K562 (cell line): ENCODE measurements around the gene HEBP2. TPM values are rescaled to one million over a fixed set of nuclear protein-coding genes. Genes with fewer than 3 reads are reported as not detected.

ENCODE experiments used
- DIDO1 ChIP-seq: fragments of 450-650 bp; IDR thresholded peaks from 2 replicates; pipeline ENCODE4 v1.6.1; 2016; ENCODE audit warnings: low read depth, missing biosample characterization, missing genetic modification characterization
- KDM1A ChIP-seq, 2 experiments: fragments of 450-650 bp; IDR thresholded peaks; 2 replicates each; pipeline ENCODE4 v1.6.1; 2016; ENCODE audit warnings: mild to moderate bottlenecking in 2 of 2
- KDM2B ChIP-seq: fragments of 250-450 bp; sonication (Bioruptor Pico); IDR thresholded peaks from 2 replicates; pipeline ENCODE4 v1.8.0; 2021; ENCODE audit warnings: mild to moderate bottlenecking, moderate library complexity
- MEIS2 ChIP-seq: fragments of 450-650 bp; IDR thresholded peaks from 2 replicates; pipeline ENCODE4 v1.6.1; 2014; ENCODE audit warnings: mild to moderate bottlenecking; ENCODE audit not compliant: partially characterized antibody
- RBM39 ChIP-seq: fragments of 200-400 bp; formaldehyde crosslinking; optimal IDR thresholded peaks from 2 replicates; pipeline ENCODE3; 2018; ENCODE audit warnings: low read depth, low read length
- SNRNP70 ChIP-seq: fragments of 200-400 bp; formaldehyde crosslinking; optimal IDR thresholded peaks from 2 replicates; pipeline ENCODE3; 2017; ENCODE audit warnings: low read depth, low read length
- TRIM24 ChIP-seq, 2 experiments: fragments of 450-650 bp; IDR thresholded peaks; 2 replicates each; pipeline ENCODE4 v1.6.1; 2016
- U2AF1 ChIP-seq: fragments of 200-400 bp; formaldehyde crosslinking; optimal IDR thresholded peaks from 2 replicates; pipeline ENCODE3; 2017; ENCODE audit warnings: mild to moderate bottlenecking, low read depth, low read length, moderate library complexity
- U2AF2 ChIP-seq: fragments of 200-400 bp; formaldehyde crosslinking; optimal IDR thresholded peaks from 2 replicates; pipeline ENCODE3; 2017; ENCODE audit warnings: low read depth, mild to moderate bottlenecking, low read length
- ZNF551 ChIP-seq: fragments of 250-450 bp; sonication (Bioruptor Pico); IDR thresholded peaks from 2 replicates; pipeline ENCODE4 v1.5.0; 2021; ENCODE audit warnings: mild to moderate bottlenecking, moderate library complexity
- polyA plus RNA-seq, 8 experiments: library from polyadenylated mRNA; depleted of rRNA in 4 of 8; stranded (reverse) in 5 of 8; unstranded in 3 of 8; fragments of >200 nt; fragmentation: Nextera tagmentation in 2 of 8; fragmentation: Illumina TruSeq in 1 of 8; extraction: Ambion mirVana in 2 of 8; extraction: Trizol in 1 of 8; gene quantifications; 2 replicates each; pipeline versions ENCODE4 v1.2.1 to v1.2.3, GENCODE V29; 2011 to 2014; ENCODE audit warnings: inconsistent platforms in 1 of 8, missing spikeins in 1 of 8
- total RNA-seq, 7 experiments: library from RNA; depleted of rRNA in 6 of 7; stranded (reverse); fragments of >200 nt in 6 of 7; fragmentation: Illumina TruSeq in 2 of 7; extraction: Trizol in 2 of 7; gene quantifications; 2 replicates each; pipeline versions ENCODE4 v1.2.1 to v1.2.3, GENCODE V29; 2011 to 2021; ENCODE audit warnings: low replicate concordance in 1 of 7
- TF ChIP-seq, protein P1 (sequence below): fragments of 250-450 bp; sonication (Bioruptor Pico); IDR thresholded peaks from 2 replicates; pipeline ENCODE4 v1.8.0; 2022; ENCODE audit warnings: moderate library complexity, mild to moderate bottlenecking, inconsistent platforms
- TF ChIP-seq, protein P2 (sequence below), 2 experiments: fragments of 450-650 bp in 1 of 2; sonication (generic) in 1 of 2; formaldehyde crosslinking in 1 of 2; IDR thresholded peaks; 2 replicates each; pipeline versions ENCODE4 v1.7.1 to v1.9.0; 2016 to 2022; ENCODE audit warnings: inconsistent platforms in 1 of 2, mild to moderate bottlenecking in 1 of 2, missing genetic modification reagents in 1 of 2
- TF ChIP-seq, protein P3 (sequence below), 2 experiments: IDR thresholded peaks in 1 of 2; conservative IDR thresholded peaks in 1 of 2; 2 replicates each; pipeline ENCODE4 v1.6.1; 2016; ENCODE audit warnings: low read depth in 2 of 2, mild to moderate bottlenecking in 1 of 2, missing compliant biosample characterization in 1 of 2, missing genetic modification characterization in 1 of 2, moderate library complexity in 1 of 2

Gene HEBP2
- total and polyA plus RNA-seq, 9 of the 15 experiments (the other 6 are each of a cell fraction or from before 2014, with no cell fraction given), result 8.5 to 63.7 (median 36.9) TPM

DNA sequence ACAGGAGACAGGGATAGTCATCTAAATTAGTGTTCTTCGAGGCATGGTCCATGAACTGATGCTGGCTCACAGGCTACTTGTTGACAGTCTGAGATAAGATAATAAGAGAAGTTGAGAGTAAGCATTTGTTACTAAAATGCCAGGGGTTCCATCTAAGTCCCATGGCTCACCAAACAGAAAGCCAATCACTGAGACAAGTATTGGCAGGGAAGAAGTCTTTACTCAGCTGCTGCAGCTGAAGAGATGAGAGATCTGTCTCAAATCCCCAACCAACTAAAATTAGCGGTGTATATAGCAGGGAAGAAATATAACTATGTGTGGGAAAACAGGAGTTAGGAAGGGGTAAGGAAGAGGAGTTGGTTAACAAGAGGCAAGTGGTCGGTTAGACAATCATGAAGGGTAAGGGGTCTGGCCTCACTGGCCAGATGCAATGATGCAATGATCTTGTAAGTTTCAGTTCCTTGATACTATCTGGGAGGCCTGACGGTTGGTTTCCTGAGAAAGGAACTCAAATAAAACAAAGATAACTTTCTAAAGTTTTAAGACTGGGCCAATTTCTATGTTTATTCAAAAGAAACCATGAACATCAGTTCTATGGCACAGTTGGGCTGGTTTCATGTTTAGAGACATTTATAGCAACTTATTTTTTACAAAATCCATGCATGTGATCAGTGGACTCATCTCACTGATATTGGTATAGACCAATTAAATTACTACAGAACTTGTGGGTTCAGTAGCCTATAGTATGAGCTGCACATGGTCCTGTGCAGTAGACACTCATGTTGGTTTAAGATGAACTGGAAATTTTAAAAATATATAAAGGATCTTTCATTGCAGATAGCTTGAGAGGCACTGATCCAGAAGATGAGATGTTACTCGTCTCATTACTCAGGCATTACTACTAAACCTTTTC lies 9.9 kb upstream of the HEBP2 start (continued):
- TF ChIP-seq, protein P1, sequence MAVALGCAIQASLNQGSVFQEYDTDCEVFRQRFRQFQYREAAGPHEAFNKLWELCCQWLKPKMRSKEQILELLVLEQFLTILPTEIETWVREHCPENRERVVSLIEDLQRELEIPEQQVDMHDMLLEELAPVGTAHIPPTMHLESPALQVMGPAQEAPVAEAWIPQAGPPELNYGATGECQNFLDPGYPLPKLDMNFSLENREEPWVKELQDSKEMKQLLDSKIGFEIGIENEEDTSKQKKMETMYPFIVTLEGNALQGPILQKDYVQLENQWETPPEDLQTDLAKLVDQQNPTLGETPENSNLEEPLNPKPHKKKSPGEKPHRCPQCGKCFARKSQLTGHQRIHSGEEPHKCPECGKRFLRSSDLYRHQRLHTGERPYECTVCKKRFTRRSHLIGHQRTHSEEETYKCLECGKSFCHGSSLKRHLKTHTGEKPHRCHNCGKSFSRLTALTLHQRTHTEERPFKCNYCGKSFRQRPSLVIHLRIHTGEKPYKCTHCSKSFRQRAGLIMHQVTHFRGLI (CRISPR knock-in tag), result peak; percentile 67; the same call in 1 of the 2 replicates
- TF ChIP-seq, protein P2, sequence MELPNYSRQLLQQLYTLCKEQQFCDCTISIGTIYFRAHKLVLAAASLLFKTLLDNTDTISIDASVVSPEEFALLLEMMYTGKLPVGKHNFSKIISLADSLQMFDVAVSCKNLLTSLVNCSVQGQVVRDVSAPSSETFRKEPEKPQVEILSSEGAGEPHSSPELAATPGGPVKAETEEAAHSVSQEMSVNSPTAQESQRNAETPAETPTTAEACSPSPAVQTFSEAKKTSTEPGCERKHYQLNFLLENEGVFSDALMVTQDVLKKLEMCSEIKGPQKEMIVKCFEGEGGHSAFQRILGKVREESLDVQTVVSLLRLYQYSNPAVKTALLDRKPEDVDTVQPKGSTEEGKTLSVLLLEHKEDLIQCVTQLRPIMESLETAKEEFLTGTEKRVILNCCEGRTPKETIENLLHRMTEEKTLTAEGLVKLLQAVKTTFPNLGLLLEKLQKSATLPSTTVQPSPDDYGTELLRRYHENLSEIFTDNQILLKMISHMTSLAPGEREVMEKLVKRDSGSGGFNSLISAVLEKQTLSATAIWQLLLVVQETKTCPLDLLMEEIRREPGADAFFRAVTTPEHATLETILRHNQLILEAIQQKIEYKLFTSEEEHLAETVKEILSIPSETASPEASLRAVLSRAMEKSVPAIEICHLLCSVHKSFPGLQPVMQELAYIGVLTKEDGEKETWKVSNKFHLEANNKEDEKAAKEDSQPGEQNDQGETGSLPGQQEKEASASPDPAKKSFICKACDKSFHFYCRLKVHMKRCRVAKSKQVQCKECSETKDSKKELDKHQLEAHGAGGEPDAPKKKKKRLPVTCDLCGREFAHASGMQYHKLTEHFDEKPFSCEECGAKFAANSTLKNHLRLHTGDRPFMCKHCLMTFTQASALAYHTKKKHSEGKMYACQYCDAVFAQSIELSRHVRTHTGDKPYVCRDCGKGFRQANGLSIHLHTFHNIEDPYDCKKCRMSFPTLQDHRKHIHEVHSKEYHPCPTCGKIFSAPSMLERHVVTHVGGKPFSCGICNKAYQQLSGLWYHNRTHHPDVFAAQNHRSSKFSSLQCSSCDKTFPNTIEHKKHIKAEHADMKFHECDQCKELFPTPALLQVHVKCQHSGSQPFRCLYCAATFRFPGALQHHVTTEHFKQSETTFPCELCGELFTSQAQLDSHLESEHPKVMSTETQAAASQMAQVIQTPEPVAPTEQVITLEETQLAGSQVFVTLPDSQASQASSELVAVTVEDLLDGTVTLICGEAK (IDR thresholded peaks at IDR 0.05), result 0 out of 2 replicates have a peak, but pooled peaks have one; percentile 43
- TF ChIP-seq, protein P2 (CRISPR knock-in tag; IDR thresholded peaks at IDR 0.05), result no peak
- no peak for TF ChIP-seq ZNF551
- TF ChIP-seq KDM2B (CRISPR knock-in tag), result no peak
- TF ChIP-seq SNRNP70, result no peak
- TF ChIP-seq MEIS2, result peak; percentile 52
- no peak; the same call in 1 of the 2 replicates for TF ChIP-seq DIDO1 (tag)
- TF ChIP-seq U2AF1, result no peak
- TF ChIP-seq, protein P3, sequence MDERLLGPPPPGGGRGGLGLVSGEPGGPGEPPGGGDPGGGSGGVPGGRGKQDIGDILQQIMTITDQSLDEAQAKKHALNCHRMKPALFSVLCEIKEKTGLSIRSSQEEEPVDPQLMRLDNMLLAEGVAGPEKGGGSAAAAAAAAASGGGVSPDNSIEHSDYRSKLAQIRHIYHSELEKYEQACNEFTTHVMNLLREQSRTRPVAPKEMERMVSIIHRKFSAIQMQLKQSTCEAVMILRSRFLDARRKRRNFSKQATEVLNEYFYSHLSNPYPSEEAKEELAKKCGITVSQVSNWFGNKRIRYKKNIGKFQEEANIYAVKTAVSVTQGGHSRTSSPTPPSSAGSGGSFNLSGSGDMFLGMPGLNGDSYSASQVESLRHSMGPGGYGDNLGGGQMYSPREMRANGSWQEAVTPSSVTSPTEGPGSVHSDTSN (CRISPR knock-in tag; IDR thresholded peaks at IDR 0.05; ENCODE audit: low read depth), result no peak
- TF ChIP-seq, protein P3 (tag; conservative IDR thresholded peaks at IDR 0.05; ENCODE audit: low read depth), result peak; percentile 26; the same call in 1 of the 2 replicates
- TF ChIP-seq RBM39, result no peak
- TF ChIP-seq U2AF2, result no peak
- TF ChIP-seq KDM1A (IDR thresholded peaks at IDR 0.05), result no peak
- TF ChIP-seq TRIM24 (IDR thresholded peaks at IDR 0.05), result peak; percentile 97 to 99
